Mononuclear cell (primary cell): ENCODE measurements around the gene MAU2. TPM values are rescaled to one million over a fixed set of nuclear protein-coding genes. Genes with fewer than 3 reads are reported as not detected.
A peak's percentile ranks its signal among the peaks of the same experiment; 100 is the strongest.

ENCODE experiments used
- H3K27me3 ChIP-seq: 2 replicates; pipeline ENCODE4 v1.6.0; 2011; ENCODE audit warnings: low read length, control low read depth; ENCODE audit not compliant: insufficient read depth
- H3K4me1 ChIP-seq: 2 replicates; pipeline ENCODE4 v1.5.1; 2011; ENCODE audit warnings: mild to moderate bottlenecking, low read length, control low read depth; ENCODE audit not compliant: insufficient read depth
- H3K4me3 ChIP-seq: 2 replicates; pipeline ENCODE4 v1.5.1; 2011; ENCODE audit warnings: mild to moderate bottlenecking, low read length, moderate library complexity
- H3K9me3 ChIP-seq: 2 replicates; pipeline ENCODE4 v1.5.1; 2011; ENCODE audit warnings: low read depth, mild to moderate bottlenecking, control low read depth, low read length
- total RNA-seq: library from RNA; depleted of rRNA; stranded (reverse); fragments of >200 nt; gene quantifications from one replicate; pipeline ENCODE4 v1.2.3, GENCODE V29; 2012

Gene MAU2
- total RNA-seq, 1 donor, result 55.8 TPM

- Histone ChIP-seq H3K4me3 (no peak overlapping the region), H3K9me3 (no peaks in the 10 kb centered on the region), H3K27me3 (no peaks in the 10 kb centered on the region), H3K4me1 (peaks cover 48% of the 10 kb centered on the region)
Measured at GRCh38 chr19:19402656-19403372, 82.2 kb downstream of the MAU2 start.

- H3K9me3 ChIP-seq, result no peaks in the 10 kb centered on the region
- no peak overlapping the region for H3K4me3 ChIP-seq
- no peaks in the 10 kb centered on the region for H3K27me3 ChIP-seq
- H3K4me1 ChIP-seq, result peaks cover 51% of the 10 kb centered on the region
Measured at GRCh38 chr19:19403373-19403901, 82.8 kb downstream of the MAU2 start.

- peak within 1 kb of the TSS; percentile 67 for H3K4me3 ChIP-seq
- peaks cover 65% of the 10 kb centered on the region for H3K4me1 ChIP-seq
- H3K9me3 ChIP-seq, result no peaks in the 10 kb centered on the region
- H3K27me3 ChIP-seq, result no peaks in the 10 kb centered on the region
Measured at GRCh38 chr19:19404879-19405860, 84.5 kb downstream of the MAU2 start, which contains the start of gene GATAD2A. Gene GATAD2A (plus strand): TSS chr19:19405675. CDS start chr19:19465346, 59,671 bp downstream.

- Histone ChIP-seq H3K9me3 (no peaks in the 10 kb centered on the region), H3K4me3 (peak overlapping the region; percentile 67), H3K4me1 (peaks cover 74% of the 10 kb centered on the region), H3K27me3 (no peaks in the 10 kb centered on the region)
Measured at GRCh38 chr19:19405971-19406877, 85.6 kb downstream of the MAU2 start.

- Histone ChIP-seq H3K9me3 (no peaks in the 10 kb centered on the region), H3K27me3 (no peaks in the 10 kb centered on the region), H3K4me3 (peak overlapping the region; percentile 52), H3K4me1 (peaks cover 77% of the 10 kb centered on the region)
Measured at GRCh38 chr19:19406878-19407632, 86.4 kb downstream of the MAU2 start.

GRCh38 chr19:19407633-19407930, 87.0 kb downstream of the MAU2 start:
- no peaks in the 10 kb centered on the region for H3K9me3 ChIP-seq
- peaks cover 74% of the 10 kb centered on the region for H3K4me1 ChIP-seq
- no peak overlapping the region for H3K4me3 ChIP-seq
- H3K27me3 ChIP-seq, result no peaks in the 10 kb centered on the region

Other genes with a start within 250 kb of the MAU2 start
- gene TMEM161A, start 182.4 kb upstream of the MAU2 start, total RNA-seq, result 5.5 TPM
- 0.10 TPM for gene MEF2B, start 150.6 kb upstream of the MAU2 start, total RNA-seq
- 4.6 TPM for gene BORCS8, start 128.7 kb upstream of the MAU2 start, total RNA-seq
- gene RFXANK, start 128.6 kb upstream of the MAU2 start, total RNA-seq, result 30.4 TPM
- 8.0 TPM for gene NR2C2AP, start 117.4 kb upstream of the MAU2 start, total RNA-seq
- gene NCAN, start 108.9 kb upstream of the MAU2 start, total RNA-seq, result not detected
- gene TM6SF2, start 47.5 kb upstream of the MAU2 start, total RNA-seq, result not detected
- gene SUGP1, start 320 bp upstream of the MAU2 start, total RNA-seq, result 23.5 TPM
- 66.5 TPM for gene GATAD2A, start 84.8 kb downstream of the MAU2 start, total RNA-seq
- 6.3 TPM for gene TSSK6, start 194.7 kb downstream of the MAU2 start, total RNA-seq
- 68.8 TPM for gene NDUFA13, start 195.4 kb downstream of the MAU2 start, total RNA-seq
- 0.10 TPM for gene YJEFN3, start 208.1 kb downstream of the MAU2 start, total RNA-seq
- gene CILP2, start 217.4 kb downstream of the MAU2 start, total RNA-seq, result 0.31 TPM